COLO829 (cell line): Measurements from ENCODE around the gene RHEBL1.

ENCODE experiments used
- DNase-seq: peaks from one replicate; pipeline ENCODE4 v3.0.0; 2012; ENCODE audit warnings: low spot score

RHEBL1 gene

DNA sequence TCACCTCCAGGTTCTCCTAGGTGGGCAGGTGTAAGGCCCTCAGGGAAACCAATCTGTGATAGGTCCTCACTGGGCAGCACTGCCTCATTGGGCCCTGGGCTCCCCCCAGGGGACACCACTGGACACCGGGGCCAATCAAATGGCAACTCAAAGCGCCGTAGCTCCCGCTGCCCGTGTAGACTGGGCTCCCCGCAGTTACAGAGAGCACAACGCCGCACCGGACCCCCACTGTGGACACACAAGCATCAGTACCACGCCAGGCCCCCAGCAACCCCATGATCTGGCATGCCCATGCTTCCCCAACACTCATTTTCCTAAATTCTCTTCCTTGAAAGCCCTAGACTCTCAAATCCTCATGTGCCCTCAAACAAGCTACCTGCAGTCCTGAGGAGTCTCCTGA lies 15.3 kb downstream of the RHEBL1 start:
- no peak for DNase-seq

DNA sequence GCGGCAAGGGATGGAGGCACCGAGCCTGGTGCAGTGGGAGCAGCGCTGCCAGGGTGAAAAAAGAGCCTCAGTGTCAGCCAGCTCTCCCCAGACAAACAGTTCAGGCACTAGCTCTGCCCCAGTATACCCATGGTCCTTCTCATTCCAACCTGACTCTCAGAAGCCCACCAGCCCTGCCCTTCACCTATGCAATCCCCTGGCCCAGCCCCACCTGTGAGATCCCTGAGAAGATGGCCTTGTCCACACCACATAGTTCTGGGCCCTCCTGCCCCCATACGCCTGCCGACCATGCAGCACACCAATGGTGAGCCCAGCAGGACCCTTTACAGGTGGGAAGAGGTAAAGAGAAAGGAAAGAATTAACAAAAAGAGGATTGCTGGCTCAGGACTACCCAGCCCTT lies 15.7 kb downstream of the RHEBL1 start:
- no peak for DNase-seq

DNA sequence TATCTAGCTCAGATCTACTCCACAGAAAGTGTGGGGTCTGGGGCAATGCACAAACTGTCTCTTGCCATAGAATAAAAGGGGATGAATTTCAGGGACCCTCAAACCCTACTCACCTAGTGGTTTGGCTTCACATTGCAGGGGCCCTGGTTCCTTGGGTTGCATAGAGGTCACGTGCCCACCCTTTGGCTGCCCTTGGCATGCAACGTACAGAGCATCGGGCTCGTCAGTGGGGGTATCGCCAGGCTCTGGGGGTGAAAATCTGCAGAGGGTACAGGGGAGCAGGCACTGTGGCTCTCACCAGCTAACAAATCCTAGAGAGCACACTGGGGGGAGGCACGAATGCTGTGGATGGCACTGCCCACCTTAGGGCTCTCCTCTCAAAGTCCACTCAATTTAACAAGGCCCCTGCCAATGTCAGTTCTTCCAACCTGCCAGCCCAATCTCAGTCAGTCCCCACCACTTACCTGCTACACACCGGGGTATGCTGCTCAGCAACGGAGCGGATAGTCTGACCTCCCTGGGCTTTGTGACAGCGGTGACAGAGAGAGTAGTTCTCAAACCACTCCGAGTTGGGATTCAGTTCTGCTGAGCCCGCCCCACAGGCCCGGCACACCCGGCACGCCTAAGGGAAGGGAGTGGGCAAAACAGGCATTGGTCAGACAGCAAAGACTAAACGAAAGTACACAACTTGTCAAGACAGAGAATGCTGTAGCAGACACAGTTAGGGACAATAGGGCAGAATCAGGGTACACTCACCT lies 17.1 kb downstream of the RHEBL1 start:
- DNase-seq, result no peak

DNA sequence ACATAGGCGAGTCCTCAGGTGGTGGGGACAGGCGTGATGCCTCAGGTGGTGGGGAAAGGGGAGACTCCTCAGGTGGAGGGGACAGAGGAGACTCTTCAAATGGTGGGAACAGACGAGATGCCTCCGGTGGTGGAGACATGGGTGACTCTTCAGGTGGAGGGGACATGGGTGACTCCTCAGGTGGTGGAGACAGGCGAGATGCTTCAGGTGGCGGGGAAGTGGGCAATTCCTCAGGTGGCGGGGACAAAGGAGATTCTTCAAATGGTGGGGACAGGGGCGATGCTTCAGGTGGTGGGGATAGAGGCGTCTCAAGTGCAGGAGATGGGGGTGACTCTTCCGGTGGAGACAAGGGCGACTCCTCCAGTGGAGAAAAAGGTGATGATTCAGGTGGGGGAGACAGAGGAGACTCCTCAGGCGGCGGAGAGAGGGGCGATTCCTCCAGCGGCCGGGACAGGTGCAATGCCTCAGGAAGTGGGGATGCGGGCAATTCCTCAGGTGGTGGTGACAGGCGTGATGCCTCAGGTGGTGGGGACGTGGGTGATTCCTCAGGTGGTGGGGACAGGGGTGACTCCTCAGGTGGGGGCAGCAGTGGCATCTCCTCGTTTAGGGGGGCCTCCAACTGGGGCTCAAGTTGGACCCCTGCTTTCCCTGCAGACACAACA lies 17.9 kb downstream of the RHEBL1 start:
- no peak for DNase-seq

DNA sequence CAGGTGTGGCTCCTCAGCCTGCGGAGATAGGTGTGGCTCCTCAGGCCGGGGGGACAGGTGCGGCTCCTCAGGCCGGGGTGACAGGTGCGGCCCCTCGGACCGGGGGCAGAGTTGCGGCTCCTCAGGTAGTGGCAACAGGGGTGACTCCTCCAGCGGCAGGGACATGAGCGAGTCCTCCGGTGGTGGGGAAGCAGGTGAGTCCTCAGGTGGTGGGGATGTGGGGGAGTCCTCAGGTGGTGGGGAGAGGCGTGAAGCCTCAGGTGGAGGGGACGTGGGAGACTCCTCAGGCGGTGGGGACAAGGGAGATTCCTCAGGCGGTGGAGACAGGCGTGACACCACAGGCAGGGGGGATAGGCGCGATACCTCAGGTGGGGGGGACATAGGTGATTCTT lies 18.4 kb downstream of the RHEBL1 start:
- DNase-seq, result no peak

DNA sequence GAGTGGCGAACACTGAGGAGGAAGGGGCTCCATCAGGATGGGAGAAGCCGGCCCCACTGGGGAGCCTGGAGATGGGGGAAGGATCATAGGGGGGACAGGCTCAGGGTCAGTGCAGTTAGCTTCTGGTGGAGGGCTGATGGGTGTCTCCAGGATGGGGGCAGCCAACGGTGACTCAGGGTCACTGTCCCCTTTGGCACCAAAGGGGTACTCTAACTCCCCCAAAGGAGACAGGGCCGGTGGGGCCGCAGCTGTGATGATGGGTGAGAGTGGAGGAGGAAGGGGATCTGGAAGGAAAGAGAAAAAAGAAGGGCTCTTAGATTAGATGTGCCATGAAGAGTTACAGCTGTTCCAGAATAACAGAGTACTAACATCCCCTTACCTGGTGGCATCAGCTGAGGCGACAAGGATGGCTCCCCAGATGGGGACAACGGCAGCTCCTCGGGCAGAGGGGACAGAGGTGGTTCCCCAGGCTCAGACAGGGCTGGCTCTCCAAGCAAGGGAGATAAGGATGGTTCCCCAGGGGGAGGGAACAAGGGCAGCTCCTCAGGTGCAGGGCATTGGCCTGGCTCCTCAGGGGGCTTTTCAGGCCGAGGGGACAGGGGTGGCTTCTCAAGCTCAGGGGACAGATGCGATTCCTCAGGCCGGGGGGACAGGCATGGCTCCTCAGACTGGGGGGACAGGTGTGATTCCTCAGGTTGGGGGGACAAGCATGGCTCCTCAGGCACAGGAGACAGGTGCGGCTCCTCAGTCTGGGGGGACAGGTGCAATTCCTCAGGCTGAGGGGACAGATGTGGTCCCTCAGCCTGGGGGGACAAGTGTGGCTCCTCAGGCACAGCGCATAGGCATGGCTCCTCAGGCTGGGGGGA lies 19.0 kb downstream of the RHEBL1 start:
- DNase-seq, result no peak

DNA sequence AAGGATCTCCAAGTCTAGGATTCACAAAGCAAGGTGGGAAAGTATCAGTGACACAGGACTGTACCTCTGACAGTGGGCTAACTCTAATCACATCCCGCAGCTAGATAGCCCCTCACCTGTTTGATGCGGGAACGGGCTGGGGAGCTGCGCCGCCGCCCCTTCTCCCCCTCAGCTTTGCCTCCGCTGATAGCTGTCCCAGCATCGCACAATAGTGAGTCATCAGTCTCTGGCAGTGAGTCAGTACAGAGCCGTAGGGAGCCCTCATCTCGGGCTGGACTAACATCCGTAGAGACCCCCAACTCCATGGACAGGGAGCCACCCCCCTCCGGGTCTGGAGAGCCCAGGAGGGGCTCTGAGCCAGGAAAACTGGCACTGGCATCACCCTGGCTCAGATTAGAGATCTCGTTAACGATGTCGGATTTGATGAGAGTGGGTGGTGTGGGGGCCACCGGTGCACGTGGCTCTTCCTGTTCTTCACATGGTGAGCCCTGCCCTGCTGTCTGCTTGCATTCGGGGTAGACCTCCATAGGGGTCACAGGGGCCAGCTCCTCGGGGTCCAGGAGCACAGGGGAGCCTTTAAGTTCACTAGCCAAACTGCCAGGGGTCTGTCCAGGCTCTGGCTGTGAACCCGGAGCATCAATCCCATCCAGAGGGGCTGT lies 20.1 kb downstream of the RHEBL1 start:
- DNase-seq, result no peak

DNA sequence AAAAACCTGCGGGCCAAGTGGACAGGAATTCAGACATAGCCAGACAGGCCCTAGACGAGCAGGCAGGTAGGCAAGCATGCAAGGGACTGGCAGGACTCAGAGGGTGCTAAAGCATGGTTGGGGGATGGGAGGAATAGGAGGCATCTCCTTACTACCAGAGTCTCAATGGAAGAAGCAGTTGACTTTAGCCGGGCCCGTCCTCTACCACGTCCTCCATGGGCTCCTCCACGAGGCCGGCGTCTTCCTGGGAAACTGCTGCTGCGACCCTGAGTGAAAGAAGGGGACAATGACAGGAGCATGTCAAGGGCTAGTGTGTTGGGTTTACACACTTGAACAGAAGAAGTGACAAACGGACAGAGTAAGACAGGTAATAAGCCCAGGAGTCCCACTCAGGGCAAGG lies 20.8 kb downstream of the RHEBL1 start:
- no peak for DNase-seq

DNA sequence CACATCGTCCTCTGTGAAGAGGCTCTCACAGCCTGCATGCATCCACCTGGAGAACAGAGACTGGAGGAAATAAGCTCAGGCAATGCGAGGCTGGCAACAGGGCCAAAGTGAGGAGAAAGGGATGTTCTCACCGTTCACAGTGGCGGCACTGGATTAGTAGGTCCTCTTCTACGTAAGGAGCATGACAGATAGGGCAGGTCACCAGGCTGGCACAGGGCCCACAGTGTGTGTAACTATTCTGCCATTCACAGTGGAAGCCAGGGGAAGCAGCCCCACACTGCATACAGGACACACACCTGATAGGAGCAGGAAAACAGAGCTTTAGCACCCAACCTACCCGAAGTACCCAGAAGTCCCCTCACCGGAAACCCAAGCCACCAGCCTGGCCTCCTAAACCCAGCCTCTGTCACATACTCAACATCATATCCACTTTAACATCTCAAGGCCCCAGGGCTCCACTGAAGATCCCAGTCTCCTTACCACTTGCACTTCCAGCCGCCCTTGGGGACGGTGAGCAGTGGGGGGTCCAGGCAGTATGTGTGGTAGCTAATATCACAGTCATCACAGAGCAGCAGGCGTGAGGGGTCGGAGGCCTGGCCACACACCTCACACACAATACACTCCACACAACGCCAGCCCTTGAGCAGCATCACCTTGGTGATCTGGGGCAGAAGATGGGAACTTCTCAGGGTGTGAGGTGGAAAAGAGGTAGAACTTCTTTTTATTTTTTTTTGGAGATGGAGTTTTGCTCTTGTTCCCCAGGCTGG lies 23.5 kb downstream of the RHEBL1 start:
- no peak for DNase-seq

DNA sequence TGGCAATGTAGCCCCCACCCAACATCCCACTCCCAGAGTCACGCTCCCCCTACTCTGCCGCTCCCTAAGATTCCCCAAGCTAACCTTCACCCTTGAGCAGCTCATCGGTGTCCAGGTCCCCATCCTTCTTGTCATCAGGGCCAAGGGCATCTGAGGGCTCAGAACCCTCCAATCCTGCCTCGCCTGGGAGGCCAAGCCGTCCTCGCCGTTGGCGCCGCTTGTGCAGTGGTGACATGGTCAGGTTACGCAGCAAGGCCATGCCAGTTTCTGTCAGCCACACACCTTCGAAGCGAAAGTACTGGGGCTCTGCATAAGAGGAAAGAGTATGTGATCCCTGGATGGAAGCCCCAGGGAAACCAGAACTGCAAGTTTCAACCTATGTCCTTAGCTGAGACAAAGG lies 25.1 kb downstream of the RHEBL1 start:
- DNase-seq, result no peak

DNA sequence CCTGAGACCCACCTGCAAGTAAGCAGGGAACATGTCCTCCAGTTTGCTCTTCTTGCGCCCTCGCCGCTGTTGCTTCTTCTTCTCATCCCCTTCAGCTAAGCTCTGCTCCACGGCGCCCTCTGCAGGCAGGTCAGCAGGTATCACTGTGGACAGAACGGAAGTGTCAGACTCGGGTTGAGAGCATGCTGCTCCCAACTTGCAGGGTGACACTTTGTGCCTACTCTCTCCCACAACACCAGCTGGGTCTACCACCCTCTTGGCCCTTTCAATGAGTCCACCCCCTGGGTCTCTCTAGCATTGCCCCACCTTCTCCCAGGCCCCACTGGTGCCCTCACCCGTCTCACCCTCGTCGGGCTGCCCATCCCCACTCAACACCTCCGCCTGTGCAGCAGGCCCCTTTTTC lies 25.9 kb downstream of the RHEBL1 start:
- DNase-seq, result peak; percentile 74

DNA sequence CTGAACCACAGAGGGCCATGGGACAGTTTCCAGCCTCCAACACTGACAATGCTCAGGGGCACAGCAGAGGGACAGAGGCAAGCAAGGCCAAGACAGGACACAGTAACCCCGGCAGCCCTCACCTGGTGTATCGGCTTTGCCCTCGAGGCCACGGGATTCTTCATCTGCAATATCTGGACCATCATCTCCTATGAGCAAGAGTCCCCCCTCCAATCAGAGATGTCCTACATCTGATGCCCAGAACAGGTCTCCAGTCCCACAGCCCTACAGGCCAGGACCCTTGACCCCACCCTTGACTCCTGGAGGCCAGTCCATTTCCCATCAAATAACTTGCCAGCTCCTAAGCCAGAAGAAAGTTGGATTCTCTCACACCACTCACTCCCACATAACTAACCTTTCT lies 26.5 kb downstream of the RHEBL1 start:
- DNase-seq, result no peak

DNA sequence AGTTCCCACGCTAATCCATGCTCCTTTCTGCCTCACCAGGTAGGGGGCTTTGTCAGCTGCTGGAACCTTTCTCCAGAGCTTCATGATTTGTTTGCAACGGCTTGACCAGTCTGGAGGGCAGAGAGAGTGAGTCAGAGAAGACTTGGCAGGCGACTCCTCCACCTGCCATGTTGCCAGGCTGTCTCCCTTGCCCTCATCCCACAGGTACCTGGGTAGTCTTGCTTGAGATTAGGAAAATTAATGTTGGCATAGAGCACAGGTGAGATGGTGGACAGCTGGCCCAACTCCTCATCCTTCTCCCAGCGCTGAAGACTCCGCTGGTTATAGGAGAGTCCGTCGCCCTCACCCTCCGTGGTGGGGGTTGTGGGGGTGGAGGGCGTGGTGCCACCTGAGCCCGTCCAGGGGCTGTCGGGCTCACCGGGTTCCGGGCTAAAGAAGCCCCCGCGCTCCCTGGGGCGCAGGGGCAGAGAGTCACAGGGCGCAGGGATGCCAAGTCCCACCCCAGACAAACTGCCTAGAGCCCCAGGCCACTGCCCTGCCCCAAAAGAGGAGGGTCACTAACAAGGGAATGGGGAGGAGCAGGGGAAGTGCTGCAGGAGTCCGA lies 27.8 kb downstream of the RHEBL1 start:
- no peak for DNase-seq

DNA sequence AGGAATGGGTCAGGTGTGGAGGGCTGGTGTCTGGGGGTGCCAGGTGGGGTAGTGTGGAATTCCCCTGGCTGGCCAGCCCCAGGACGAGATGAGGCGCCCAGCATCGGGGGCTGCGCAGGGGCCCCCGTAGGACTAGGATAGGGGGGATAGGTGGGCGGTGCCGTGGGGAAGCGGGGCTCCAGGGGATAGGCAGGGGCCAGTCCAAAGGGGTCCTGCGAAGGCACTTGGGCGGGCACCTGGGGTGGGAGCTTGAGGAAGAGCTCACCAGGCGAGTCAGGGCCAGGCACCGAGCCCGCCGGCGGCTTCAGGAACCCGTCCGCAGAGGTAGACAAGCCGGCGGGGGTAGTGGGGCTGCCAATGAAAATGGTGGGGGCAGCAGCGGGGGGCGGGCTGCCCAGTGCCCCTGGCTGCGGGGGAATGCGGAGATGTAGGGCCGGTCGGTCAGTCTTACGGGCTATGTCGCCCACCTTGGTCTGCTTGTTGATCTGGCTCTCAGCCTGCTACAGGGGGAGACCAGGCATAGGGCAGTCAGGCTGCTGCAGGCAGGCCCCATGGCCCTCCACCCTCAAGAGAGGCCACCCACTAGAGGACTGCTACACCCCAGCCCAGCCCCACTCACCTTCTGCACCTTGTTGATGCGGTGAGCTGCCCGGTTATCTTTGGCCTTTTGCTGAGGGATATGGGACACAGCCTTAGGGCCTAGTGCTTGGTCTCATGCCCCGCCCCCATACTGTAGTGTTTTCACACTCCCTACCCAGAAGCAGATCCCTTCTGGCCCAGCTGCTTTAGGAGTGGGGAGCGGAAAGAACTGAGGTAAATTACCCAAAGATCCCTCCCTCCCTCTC lies 28.5 kb downstream of the RHEBL1 start:
- no peak for DNase-seq

DNA sequence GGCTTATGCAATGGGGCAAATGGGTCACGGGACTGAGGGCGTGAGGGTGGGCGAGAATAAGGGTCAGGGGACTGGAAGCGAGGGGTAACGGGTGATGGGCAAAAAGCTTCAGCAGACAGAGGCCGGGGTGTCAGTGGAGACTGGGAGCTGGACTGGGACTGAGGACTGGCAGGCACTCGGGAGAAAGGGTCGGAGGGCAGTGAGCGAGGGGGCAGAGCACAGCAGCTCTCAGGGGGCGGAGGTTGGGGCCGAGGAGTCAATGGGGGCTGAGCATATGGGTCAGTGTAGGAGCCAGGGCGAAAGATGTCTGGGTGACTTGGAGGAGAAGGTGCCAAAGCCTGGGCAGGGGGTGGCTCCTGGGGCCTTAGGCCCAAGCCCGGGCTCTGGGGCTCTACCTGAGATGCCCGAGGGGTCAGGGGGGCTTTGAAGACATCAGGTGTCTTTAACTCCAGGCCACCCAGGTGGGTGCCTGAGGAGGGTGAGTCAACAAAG lies 29.4 kb downstream of the RHEBL1 start:
- no peak for DNase-seq

DNA sequence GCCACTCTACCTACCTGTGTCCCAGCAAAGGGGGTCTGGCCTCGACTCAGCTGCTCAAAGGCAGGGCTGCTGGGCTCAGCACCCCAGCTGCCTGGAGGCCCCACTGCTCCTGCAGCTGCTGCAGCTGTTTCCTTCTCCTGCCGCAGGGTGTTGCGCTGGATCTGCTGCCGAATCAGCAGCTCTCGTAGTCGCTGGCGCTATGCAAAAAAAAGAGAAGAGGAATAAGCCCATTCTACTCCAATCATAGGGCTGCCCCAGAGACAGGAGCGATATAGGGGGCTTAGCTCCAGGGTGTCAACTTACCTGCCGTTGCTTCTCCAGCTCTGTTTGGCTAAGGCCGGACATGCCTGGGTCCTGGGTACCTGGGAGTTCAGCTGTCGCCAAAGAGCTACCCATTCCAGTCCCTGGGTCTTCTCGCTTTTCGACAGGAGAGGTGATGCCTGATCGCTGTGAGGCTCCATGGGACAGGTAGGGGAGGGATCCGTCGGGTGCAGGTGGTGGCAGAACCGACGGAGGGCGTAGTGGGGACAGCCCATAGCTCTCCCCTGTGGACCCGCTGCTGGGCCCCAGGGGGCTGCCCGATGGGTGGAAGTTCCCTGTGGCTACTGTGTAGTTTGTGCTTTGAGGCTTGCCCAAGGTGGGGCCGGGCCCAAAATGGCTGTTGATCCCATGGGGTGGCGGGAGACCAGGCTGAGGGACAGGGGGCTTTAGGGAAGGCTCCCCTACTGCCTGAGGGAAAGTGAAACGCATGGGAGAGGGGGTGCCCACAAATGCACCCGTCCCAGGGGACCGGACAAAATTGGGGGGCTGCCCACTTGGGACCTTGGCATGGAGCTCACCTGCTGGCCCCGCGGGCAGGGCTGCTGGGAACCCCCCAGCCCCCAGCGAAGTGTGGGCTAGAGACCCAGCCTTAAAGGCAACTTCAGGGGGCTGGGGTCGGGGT lies 30.1 kb downstream of the RHEBL1 start:
- DNase-seq, result no peak

DNA sequence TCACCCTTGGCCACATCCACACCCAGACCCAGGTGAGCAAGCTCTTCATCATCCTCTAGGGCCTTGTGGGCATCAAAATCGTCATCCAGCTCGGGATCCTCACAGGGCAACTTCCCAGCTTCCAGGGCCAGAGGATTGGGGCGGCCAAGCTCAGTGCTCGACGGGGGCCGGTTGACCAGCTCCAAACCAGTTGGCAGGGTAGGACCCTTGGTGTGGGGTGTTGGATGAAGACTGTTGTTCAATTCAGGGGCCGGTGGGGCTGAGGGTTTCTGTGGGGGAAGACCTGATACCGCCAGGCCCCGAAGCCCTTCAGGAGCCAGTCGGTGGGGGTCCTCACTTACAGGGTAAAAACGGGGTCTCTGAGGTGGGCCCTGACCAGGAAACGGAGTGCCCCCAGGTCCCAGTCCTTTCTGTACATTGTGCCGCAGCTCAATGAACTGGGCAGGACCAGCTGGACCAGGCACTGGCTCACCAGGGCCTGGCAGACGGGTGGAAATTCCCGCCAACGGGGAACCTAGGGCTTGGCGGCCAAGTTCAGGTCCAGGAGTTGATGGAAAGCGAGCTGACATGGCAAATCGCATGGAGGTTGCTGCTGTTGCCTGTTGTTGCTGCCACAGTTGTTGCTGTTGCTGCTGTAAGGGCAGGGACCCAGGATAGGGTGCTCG lies 31.4 kb downstream of the RHEBL1 start:
- DNase-seq, result no peak

DNA sequence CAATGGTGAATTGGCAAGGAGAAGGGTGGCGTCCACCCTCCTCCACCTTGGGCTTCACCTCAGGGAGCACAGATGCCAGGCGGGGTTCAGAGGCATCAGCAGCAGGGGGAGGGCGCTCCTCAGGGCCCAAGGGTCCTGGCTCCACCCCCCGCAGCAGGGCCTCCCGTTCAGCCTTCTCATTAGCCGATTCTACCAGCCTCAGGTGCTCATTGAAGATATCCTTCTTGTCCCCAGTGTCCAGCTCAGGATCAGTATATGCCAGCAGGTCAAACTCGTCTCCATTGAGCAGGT lies 31.9 kb downstream of the RHEBL1 start:
- DNase-seq, result no peak
